A673 (cell line): ENCODE measurements around the gene PCBP3.

Experiments used
- EZH2 ChIP-seq: fragments of 200-600 bp; sonication (generic); IDR thresholded peaks from 2 replicates; pipeline ENCODE4 v1.6.1; 2017; ENCODE audit warnings: borderline replicate concordance, low read depth, mild to moderate bottlenecking, mixed read lengths, antibody characterized with exemption, low read length; ENCODE audit not compliant: poor library complexity, severe bottlenecking
- TF ChIP-seq, protein P1 (sequence below): fragments of 300-800, 200-600 bp; sonication (generic); conservative IDR thresholded peaks from 2 replicates; pipeline ENCODE4 v1.5.1; 2017; ENCODE audit warnings: low read depth, mild to moderate bottlenecking, antibody characterized with exemption, low read length, moderate library complexity, mixed read lengths

DNA sequence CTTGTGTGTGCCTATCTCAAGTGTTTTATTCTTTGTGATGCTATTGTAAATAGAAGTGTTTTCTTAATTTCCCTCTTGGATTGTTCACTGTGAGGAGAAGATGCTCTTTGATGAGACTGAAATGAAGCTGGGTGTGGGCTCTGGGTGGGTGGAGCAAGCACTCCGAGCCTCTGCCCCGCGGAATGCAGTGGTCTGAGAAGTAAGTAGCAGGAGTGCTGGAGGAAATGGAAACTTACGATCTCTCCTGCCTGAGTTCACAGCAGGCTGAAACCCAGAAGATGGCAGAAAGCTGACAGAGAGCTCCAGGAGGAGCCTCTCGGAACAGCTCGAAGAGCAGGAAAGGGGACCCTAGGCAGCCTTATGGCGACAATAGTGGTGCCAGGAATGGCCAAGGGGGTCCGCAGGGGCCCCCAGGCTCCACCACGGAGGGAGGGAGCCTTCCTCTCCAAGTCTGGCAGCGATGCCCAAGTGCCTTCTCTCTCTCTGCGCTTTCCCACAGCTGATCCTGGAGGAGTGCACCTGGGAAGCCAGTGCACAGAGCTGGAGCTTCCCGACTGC lies 211.2 kb downstream of the PCBP3 start:
- TF ChIP-seq, protein P1, sequence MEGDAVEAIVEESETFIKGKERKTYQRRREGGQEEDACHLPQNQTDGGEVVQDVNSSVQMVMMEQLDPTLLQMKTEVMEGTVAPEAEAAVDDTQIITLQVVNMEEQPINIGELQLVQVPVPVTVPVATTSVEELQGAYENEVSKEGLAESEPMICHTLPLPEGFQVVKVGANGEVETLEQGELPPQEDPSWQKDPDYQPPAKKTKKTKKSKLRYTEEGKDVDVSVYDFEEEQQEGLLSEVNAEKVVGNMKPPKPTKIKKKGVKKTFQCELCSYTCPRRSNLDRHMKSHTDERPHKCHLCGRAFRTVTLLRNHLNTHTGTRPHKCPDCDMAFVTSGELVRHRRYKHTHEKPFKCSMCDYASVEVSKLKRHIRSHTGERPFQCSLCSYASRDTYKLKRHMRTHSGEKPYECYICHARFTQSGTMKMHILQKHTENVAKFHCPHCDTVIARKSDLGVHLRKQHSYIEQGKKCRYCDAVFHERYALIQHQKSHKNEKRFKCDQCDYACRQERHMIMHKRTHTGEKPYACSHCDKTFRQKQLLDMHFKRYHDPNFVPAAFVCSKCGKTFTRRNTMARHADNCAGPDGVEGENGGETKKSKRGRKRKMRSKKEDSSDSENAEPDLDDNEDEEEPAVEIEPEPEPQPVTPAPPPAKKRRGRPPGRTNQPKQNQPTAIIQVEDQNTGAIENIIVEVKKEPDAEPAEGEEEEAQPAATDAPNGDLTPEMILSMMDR: no peak
- no peak for TF ChIP-seq EZH2
